Endodermal cell (in vitro differentiated cells): Measurements from ENCODE around the gene MRPS25. TPM values are rescaled to one million over a fixed set of nuclear protein-coding genes. Genes with fewer than 3 reads are reported as not detected.

ENCODE experiments used
- DNase-seq: peaks from one replicate; pipeline ENCODE4 v3.0.0-alpha.2; 2017
- H3K27ac ChIP-seq: 2 replicates; pipeline ENCODE4 v1.5.1; 2013; ENCODE audit warnings: mild to moderate bottlenecking, low read depth, low read length, moderate library complexity
- H3K27me3 ChIP-seq: 2 replicates; pipeline ENCODE4 v1.6.1; 2013; ENCODE audit warnings: mild to moderate bottlenecking, low read length, moderate library complexity; ENCODE audit not compliant: insufficient read depth, control insufficient read depth, poor library complexity, severe bottlenecking
- H3K36me3 ChIP-seq: 2 replicates; pipeline ENCODE4 v1.7.0; 2013; ENCODE audit warnings: mild to moderate bottlenecking, low read length, moderate library complexity; ENCODE audit not compliant: control insufficient read depth, insufficient read depth
- H3K4me1 ChIP-seq: one replicate; pipeline ENCODE4 v1.7.0; 2013; ENCODE audit warnings: low read length; ENCODE audit not compliant: control insufficient read depth, insufficient read depth
- H3K4me3 ChIP-seq: 2 replicates; pipeline ENCODE4 v1.5.1; 2013; ENCODE audit warnings: mild to moderate bottlenecking, low read length, moderate library complexity
- H3K9ac ChIP-seq: 2 replicates; pipeline ENCODE4 v1.6.1; 2013; ENCODE audit warnings: mild to moderate bottlenecking, low read length, moderate library complexity; ENCODE audit not compliant: poor library complexity, severe bottlenecking; ENCODE audit errors: extremely low read depth
- H3K9me3 ChIP-seq: 2 replicates; pipeline ENCODE4 v1.6.1; 2013; ENCODE audit warnings: mild to moderate bottlenecking, low read length, moderate library complexity; ENCODE audit not compliant: control insufficient read depth
- H3K27ac Mint-ChIP-seq: 2 replicates; pipeline ENCODE4 v1.8.0; 2020; ENCODE audit warnings: mixed read lengths
- H3K27me3 Mint-ChIP-seq: 2 replicates; pipeline ENCODE4 v1.8.0; 2021; ENCODE audit warnings: mild to moderate bottlenecking, mixed read lengths; ENCODE audit not compliant: insufficient read depth
- H3K36me3 Mint-ChIP-seq: 2 replicates; pipeline ENCODE4 v1.8.0; 2020; ENCODE audit warnings: low read depth, mixed read lengths
- H3K4me1 Mint-ChIP-seq: 2 replicates; pipeline ENCODE4 v1.8.0; 2020; ENCODE audit warnings: mixed read lengths
- H3K4me3 Mint-ChIP-seq: 2 replicates; pipeline ENCODE4 v1.8.0; 2020; ENCODE audit warnings: mild to moderate bottlenecking, moderate library complexity, mixed read lengths
- H3K9me3 Mint-ChIP-seq: 2 replicates; pipeline ENCODE4 v1.8.0; 2020; ENCODE audit warnings: mild to moderate bottlenecking, mixed read lengths
- CTCF ChIP-seq: fragments of 200-600 bp; sonication (generic); conservative IDR thresholded peaks from 2 replicates; pipeline ENCODE4 v1.5.0; 2021; ENCODE audit warnings: antibody characterized with exemption, mild to moderate bottlenecking
- WGBS, 2 experiments: methylation state at CpG; one replicate each; pipeline versions ENCODE4 v1.1.5 to v1.1.7; 2013; ENCODE audit warnings: missing lambda C conversion rate in 2 of 2, mixed read lengths in 1 of 2; ENCODE audit not compliant: insufficient coverage in 1 of 2, insufficient read length in 1 of 2; 5-methylcytosine and 5-hydroxymethylcytosine counted together
- total RNA-seq, 2 donors: library from RNA; stranded (reverse); fragmentation: NEBNext Ultra II Directional in 1 of 2; extraction: Animal tissue kit (Norgen Biotek cat#: 25700) in 1 of 2; gene quantifications; 2 replicates in 1 of 2; 3 replicates in 1 of 2; pipeline ENCODE4 v1.2.1, GENCODE V29; 2021

MRPS25 gene
- total RNA-seq, 2 donors from 2014 or later: 64.1 to 101 TPM

GRCh38 chr3:15065550-15066007, 464 bp upstream of the MRPS25 start:
- H3K36me3 ChIP-seq: peaks cover 5% of the 10 kb centered on the region
- peaks cover 31% of the 10 kb centered on the region for H3K4me1 Mint-ChIP-seq
- peak; percentile 47 for DNase-seq
- H3K9me3 ChIP-seq: peaks cover 6% of the 10 kb centered on the region
- peak overlapping the region; percentile 96 for H3K4me3 ChIP-seq
- no peaks in the 10 kb centered on the region for H3K27me3 ChIP-seq
- no peak overlapping the region for H3K27ac Mint-ChIP-seq
- peaks cover 5% of the 10 kb centered on the region for H3K9me3 Mint-ChIP-seq
- 83 to 84% methylated on average over 11 to 16 of the region's 16 CpGs for WGBS, 2 experiments
- no peak overlapping the region for H3K27ac ChIP-seq
- H3K4me3 Mint-ChIP-seq: peak overlapping the region; percentile 93
- H3K36me3 Mint-ChIP-seq: peaks cover 11% of the 10 kb centered on the region
- H3K4me1 ChIP-seq: peaks cover 5% of the 10 kb centered on the region
- TF ChIP-seq CTCF: no peak
- H3K9ac ChIP-seq: peak overlapping the region; percentile 90
- no peaks in the 10 kb centered on the region for H3K27me3 Mint-ChIP-seq

GRCh38 chr3:15064299-15064834, 748 bp downstream of the MRPS25 start:
- peak overlapping the region; percentile 90 for H3K9ac ChIP-seq
- no peak overlapping the region for H3K27ac ChIP-seq
- no peak for TF ChIP-seq CTCF
- H3K4me1 Mint-ChIP-seq: peaks cover 38% of the 10 kb centered on the region
- H3K27me3 ChIP-seq: no peaks in the 10 kb centered on the region
- H3K27ac Mint-ChIP-seq: peak overlapping the region; percentile 87
- H3K9me3 Mint-ChIP-seq: peaks cover 11% of the 10 kb centered on the region
- DNase-seq: peak; percentile 66
- WGBS, 2 experiments: 6 to 10% methylated on average over 12 to 25 of the region's 25 CpGs
- no peaks in the 10 kb centered on the region for H3K27me3 Mint-ChIP-seq
- H3K36me3 ChIP-seq: peaks cover 16% of the 10 kb centered on the region
- peaks cover 8% of the 10 kb centered on the region for H3K4me1 ChIP-seq
- peak overlapping the region; percentile 96 for H3K4me3 ChIP-seq
- H3K4me3 Mint-ChIP-seq: peak overlapping the region; percentile 93
- H3K36me3 Mint-ChIP-seq: peaks cover 21% of the 10 kb centered on the region
- peaks cover 15% of the 10 kb centered on the region for H3K9me3 ChIP-seq

- no peak overlapping the region for H3K27ac ChIP-seq
- H3K27me3 ChIP-seq: no peaks in the 10 kb centered on the region
- Mint-ChIP-seq H3K4me3 (peak overlapping the region; percentile 93), H3K9me3 (peaks cover 11% of the 10 kb centered on the region), H3K4me1 (peaks cover 36% of the 10 kb centered on the region), H3K27me3 (no peaks in the 10 kb centered on the region), H3K36me3 (peaks cover 27% of the 10 kb centered on the region), H3K27ac (peak overlapping the region; percentile 87)
- TF ChIP-seq CTCF: no peak
- peak overlapping the region; percentile 96 for H3K4me3 ChIP-seq
- peak overlapping the region; percentile 90 for H3K9ac ChIP-seq
- DNase-seq: peak; percentile 53
- peaks cover 10% of the 10 kb centered on the region for H3K4me1 ChIP-seq
- H3K36me3 ChIP-seq: peaks cover 22% of the 10 kb centered on the region
- WGBS, 2 experiments: 91 to 94% methylated on average over 5 to 13 of the region's 13 CpGs
- peaks cover 19% of the 10 kb centered on the region for H3K9me3 ChIP-seq
Measured at GRCh38 chr3:15063656-15064286, 1.3 kb downstream of the MRPS25 start.
